WTC11 (cell line): ENCODE results near the gene TMEM132E. TPM values are rescaled to one million over a fixed set of nuclear protein-coding genes. Genes with fewer than 3 reads are reported as not detected.

ENCODE experiments used
- ATAC-seq: fragments of 200-7000 bp; cut with Tn5 transposase; 2 replicates; pipeline ENCODE4 v1.10.0; 2021; ENCODE audit warnings: mild to moderate bottlenecking, moderate library complexity
- CTCF ChIA-PET: fragments of 300-600 bp; sonication (Branson Sonifier 250); formaldehyde crosslinking; loops from one replicate; lab custom pipeline; 2021; ENCODE audit warnings: antibody characterized with exemption; lab: Charles Lee
- POLR2A ChIA-PET: fragments of 350-600 bp; sonication (Branson Sonifier 250); formaldehyde crosslinking; loops from one replicate; lab custom pipeline; 2021; ENCODE audit warnings: antibody characterized with exemption; lab: Charles Lee
- DNase-seq: peaks from one replicate; pipeline ENCODE4 v3.0.0; 2021; ENCODE audit warnings: low spot score
- H3K27ac Mint-ChIP-seq: 2 replicates; pipeline ENCODE4 v1.8.0; 2021; ENCODE audit warnings: mixed read lengths
- H3K27me3 Mint-ChIP-seq: 2 replicates; pipeline ENCODE4 v1.8.0; 2021; ENCODE audit warnings: low read depth, mild to moderate bottlenecking, moderate library complexity, mixed read lengths
- H3K36me3 Mint-ChIP-seq: 2 replicates; pipeline ENCODE4 v1.8.0; 2021; ENCODE audit warnings: mixed read lengths
- H3K4me1 Mint-ChIP-seq: 2 replicates; pipeline ENCODE4 v1.8.0; 2022; ENCODE audit warnings: mixed read lengths
- H3K4me3 Mint-ChIP-seq: 2 replicates; pipeline ENCODE4 v1.8.0; 2021; ENCODE audit warnings: mild to moderate bottlenecking, moderate library complexity, mixed read lengths
- H3K9me3 Mint-ChIP-seq: 2 replicates; pipeline ENCODE4 v1.8.0; 2021; ENCODE audit warnings: mixed read lengths
- AFF4 ChIP-seq: sonication (generic); formaldehyde crosslinking; IDR thresholded peaks from 2 replicates; pipeline ENCODE4 v1.8.1; 2023; ENCODE audit warnings: mild to moderate bottlenecking, missing genetic modification reagents, borderline replicate concordance
- ATF1 ChIP-seq: sonication (generic); formaldehyde crosslinking; IDR thresholded peaks from 2 replicates; pipeline ENCODE4 v1.8.1; 2023; ENCODE audit warnings: mild to moderate bottlenecking, moderate library complexity, missing genetic modification reagents
- CBFB ChIP-seq: sonication (generic); formaldehyde crosslinking; IDR thresholded peaks from 2 replicates; pipeline ENCODE4 v1.8.1; 2022; ENCODE audit warnings: mild to moderate bottlenecking, low read depth, missing genetic modification reagents
- CDX4 ChIP-seq: fragments of 250-450 bp; sonication (Bioruptor Pico); IDR thresholded peaks from 2 replicates; pipeline ENCODE4 v1.9.0; 2021; ENCODE audit warnings: moderate library complexity, mild to moderate bottlenecking, inconsistent platforms, borderline replicate concordance
- CREM ChIP-seq: sonication (generic); formaldehyde crosslinking; IDR thresholded peaks from 2 replicates; pipeline ENCODE4 v1.8.1; 2022; ENCODE audit warnings: mild to moderate bottlenecking, missing genetic modification reagents, moderate library complexity
- ERG ChIP-seq: fragments of 250-450 bp; sonication (Bioruptor Pico); IDR thresholded peaks from 2 replicates; pipeline ENCODE4 v1.8.0; 2021; ENCODE audit warnings: mild to moderate bottlenecking
- ESRRA ChIP-seq: sonication (generic); formaldehyde crosslinking; IDR thresholded peaks from 2 replicates; pipeline ENCODE4 v1.8.1; 2022; ENCODE audit warnings: mild to moderate bottlenecking, missing genetic modification reagents, borderline replicate concordance
- JAZF1 ChIP-seq: fragments of 250-450 bp; sonication (Bioruptor Pico); IDR thresholded peaks from 2 replicates; pipeline ENCODE4 v1.9.0; 2021; ENCODE audit warnings: moderate library complexity, mild to moderate bottlenecking, inconsistent platforms
- MXD4 ChIP-seq: fragments of 250-450 bp; sonication (Bioruptor Pico); IDR thresholded peaks from 2 replicates; pipeline ENCODE4 v1.8.0; 2021; ENCODE audit warnings: mild to moderate bottlenecking, moderate library complexity, borderline replicate concordance
- NR2C2 ChIP-seq: sonication (generic); formaldehyde crosslinking; IDR thresholded peaks from 2 replicates; pipeline ENCODE4 v1.8.0; 2022; ENCODE audit warnings: mild to moderate bottlenecking, missing genetic modification reagents
- PRDM15 ChIP-seq: sonication (generic); formaldehyde crosslinking; IDR thresholded peaks from 2 replicates; pipeline ENCODE4 v1.8.0; 2022; ENCODE audit warnings: missing genetic modification reagents
- TP53 ChIP-seq: sonication (generic); formaldehyde crosslinking; IDR thresholded peaks from 2 replicates; pipeline ENCODE4 v1.8.1; 2023; ENCODE audit warnings: mild to moderate bottlenecking, missing genetic modification reagents
- ZBTB43 ChIP-seq: sonication (generic); formaldehyde crosslinking; IDR thresholded peaks from 2 replicates; pipeline ENCODE4 v1.8.1; 2023; ENCODE audit warnings: mild to moderate bottlenecking, missing genetic modification reagents
- ZNF232 ChIP-seq: sonication (generic); formaldehyde crosslinking; IDR thresholded peaks from 2 replicates; pipeline ENCODE4 v1.8.0; 2022; ENCODE audit warnings: mild to moderate bottlenecking, missing genetic modification reagents
- ZNF263 ChIP-seq: sonication (generic); formaldehyde crosslinking; IDR thresholded peaks from 2 replicates; pipeline ENCODE4 v1.8.1; 2022; ENCODE audit warnings: low read depth, mild to moderate bottlenecking, moderate library complexity, missing genetic modification reagents
- ZNF423 ChIP-seq: fragments of 250-450 bp; sonication (Bioruptor Pico); IDR thresholded peaks from 2 replicates; pipeline ENCODE4 v2.1.2; 2022; ENCODE audit warnings: mild to moderate bottlenecking, moderate library complexity
- total RNA-seq: library from RNA; stranded (reverse); gene quantifications from 3 replicates; pipeline ENCODE4 v1.2.3, GENCODE V29; 2021

TMEM132E gene
- total RNA-seq, 1 experiment from 2014 or later: 1.2 TPM

GRCh38 chr17:34653511-34653910, 74.1 kb downstream of the TMEM132E start:
- CTCF ChIA-PET: interaction anchor here (0.8 to 2.5 kb wide), 4 partner anchors 15 to 233 kb away, joined by 3 to 10 read pairs (median 4); no protein-coding TSS in a partner anchor
- no peak overlapping the region for H3K27ac Mint-ChIP-seq
- H3K27me3 Mint-ChIP-seq: peaks cover 7% of the 10 kb centered on the region

More at GRCh38 chr17:34653511-34653910, 74.1 kb downstream of the TMEM132E start:
- H3K4me3 Mint-ChIP-seq: no peak overlapping the region
- no peaks in the 10 kb centered on the region for H3K36me3 Mint-ChIP-seq
- DNase-seq: no peak
- no peaks in the 10 kb centered on the region; the same call in 1 of the 2 replicates for H3K4me1 Mint-ChIP-seq
- H3K9me3 Mint-ChIP-seq: no peaks in the 10 kb centered on the region
- TF ChIP-seq CBFB (CRISPR knock-in tag) (no peak), JAZF1 (CRISPR knock-in tag) (no peak), CDX4 (no peak), ZNF232 (no peak), PRDM15 (CRISPR knock-in tag) (no peak), ZNF263 (no peak), ZNF423 (CRISPR knock-in tag) (no peak), AFF4 (CRISPR knock-in tag) (no peak), MXD4 (no peak), ESRRA (CRISPR knock-in tag) (no peak), CREM (CRISPR knock-in tag) (no peak), ZBTB43 (CRISPR knock-in tag) (no peak), NR2C2 (CRISPR knock-in tag) (no peak), ATF1 (no peak), ERG (no peak), TP53 (CRISPR knock-in tag) (no peak)
- ATAC-seq: no peak
- POLR2A ChIA-PET: no interaction called here
